Activated naive CD8-positive, alpha-beta T cell treated with anti-CD3 and anti-CD28 coated beads, Interleukin-2, amount 50 U/mL, for 16 hours (primary cell): ENCODE measurements around the gene ZSCAN12.

Source experiments
- DNase-seq: peaks from one replicate; pipeline ENCODE4 v3.0.0-alpha.2; 2020; ENCODE audit warnings: low read depth, low spot score

The ZSCAN12 gene

GRCh38 chr6:28353981-28354676, 45.4 kb downstream of the ZSCAN12 start:
- DNase-seq = no peak

- no peak for DNase-seq
Measured at GRCh38 chr6:28353356-28353755, 46.2 kb downstream of the ZSCAN12 start.

GRCh38 chr6:28351493-28351925, 48.0 kb downstream of the ZSCAN12 start:
- no peak for DNase-seq

GRCh38 chr6:28351087-28351486, 48.5 kb downstream of the ZSCAN12 start:
- DNase-seq = no peak

- peak; percentile 62 for DNase-seq
Measured at GRCh38 chr6:28349892-28350737, 49.4 kb downstream of the ZSCAN12 start, which contains the start of gene ZKSCAN3. ZKSCAN3 (plus strand) TSS chr6:28349947; CDS start chr6:28359587, 9,640 bp downstream.

- no peak for DNase-seq
Measured at GRCh38 chr6:28349344-28349891, 50.1 kb downstream of the ZSCAN12 start.

- no peak for DNase-seq
Measured at GRCh38 chr6:28347119-28347518, 52.4 kb downstream of the ZSCAN12 start.

- DNase-seq = no peak
Measured at GRCh38 chr6:28345201-28345600, 54.3 kb downstream of the ZSCAN12 start.

- DNase-seq = no peak
Measured at GRCh38 chr6:28343898-28344677, 55.5 kb downstream of the ZSCAN12 start.

GRCh38 chr6:28340310-28341095, 59.0 kb downstream of the ZSCAN12 start:
- no peak for DNase-seq

- no peak for DNase-seq
Measured at GRCh38 chr6:28337121-28337520, 62.4 kb downstream of the ZSCAN12 start.

- no peak for DNase-seq
Measured at GRCh38 chr6:28336284-28337120, 63.0 kb downstream of the ZSCAN12 start.

GRCh38 chr6:28335564-28336283, 63.8 kb downstream of the ZSCAN12 start, which contains the start of gene ZSCAN31:
ZSCAN31 (minus strand) TSS chr6:28336148; CDS start chr6:28329683, 6,465 bp downstream.
- DNase-seq = peak; percentile 42

GRCh38 chr6:28335040-28335563, 64.4 kb downstream of the ZSCAN12 start:
- no peak for DNase-seq

- DNase-seq = no peak
Measured at GRCh38 chr6:28334286-28335039, 65.1 kb downstream of the ZSCAN12 start.

- DNase-seq = no peak
Measured at GRCh38 chr6:28333599-28334018, 65.9 kb downstream of the ZSCAN12 start.

- no peak for DNase-seq
Measured at GRCh38 chr6:28333047-28333446, 66.5 kb downstream of the ZSCAN12 start.

GRCh38 chr6:28330041-28330440, 69.5 kb downstream of the ZSCAN12 start:
- no peak for DNase-seq
